ENCODE measurements around the gene KCNJ12.
"Not testable (repeated sequence)": the region's sequence is repeated elsewhere in the genome, so short reads cannot be mapped to it uniquely, and the experiment has no call there.

Gene KCNJ12

DNA sequence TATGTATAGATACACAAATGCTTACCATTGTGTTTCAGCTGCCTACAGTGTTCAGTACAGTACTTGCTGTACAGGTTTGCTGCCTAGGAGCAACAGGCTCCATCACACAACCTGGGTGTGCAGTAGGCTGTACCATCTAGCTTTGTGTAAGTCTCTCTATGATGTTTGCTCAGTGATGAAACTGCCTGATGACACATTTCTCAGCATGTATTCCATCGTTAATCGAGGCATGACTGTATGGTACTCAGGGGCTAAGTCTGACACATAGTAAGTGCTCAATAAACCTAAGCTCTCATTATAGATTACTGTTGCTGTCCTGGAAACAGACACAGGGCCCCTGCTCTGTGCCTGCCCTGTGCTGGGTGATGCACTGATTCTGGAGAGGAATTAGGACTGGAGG is 18.1 kb downstream of the KCNJ12 start:
- no peak overlapping the region for H3K9ac ChIP-seq (ENCODE audit: low read depth, low read length)
- H3K27me3 ChIP-seq (ENCODE audit: insufficient read depth, low read length): no peaks in the 10 kb centered on the region
- WGBS: 100% methylated on average over 2 of the region's 2 CpGs
- H3K27ac ChIP-seq (ENCODE audit: low read depth, low read length): no peak overlapping the region
- no peaks in the 10 kb centered on the region for H3K36me3 ChIP-seq (ENCODE audit: insufficient read depth, low read length)
- no peaks in the 10 kb centered on the region for H3K4me1 ChIP-seq (ENCODE audit: insufficient read depth, low read length)
- H3K4me3 ChIP-seq (ENCODE audit: low read length): no peak overlapping the region
- no peaks in the 10 kb centered on the region for H3K9me3 ChIP-seq (ENCODE audit: insufficient read depth, low read depth, low read length)

DNA sequence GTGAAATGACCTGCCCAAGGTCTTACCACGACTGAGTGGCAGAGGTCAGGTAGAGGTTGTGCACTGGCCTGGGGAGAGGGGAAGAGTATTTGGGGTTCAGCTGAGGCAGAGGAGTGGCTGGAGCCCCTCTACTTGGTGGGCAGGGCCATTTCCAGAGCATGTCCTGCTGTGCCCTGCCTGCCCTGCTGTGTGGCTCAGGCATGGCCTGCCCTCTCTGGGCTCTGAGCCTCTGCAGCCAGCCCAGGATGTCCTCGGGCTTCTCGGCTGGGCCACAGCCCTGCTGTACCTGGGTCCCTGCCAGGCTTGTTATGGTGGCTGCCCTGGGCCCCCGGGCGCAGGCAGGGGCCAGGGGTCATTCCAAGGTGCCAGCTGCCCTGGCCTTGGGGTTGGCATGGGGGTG is 19.6 kb downstream of the KCNJ12 start:
- no peaks in the 10 kb centered on the region for H3K27me3 ChIP-seq (ENCODE audit: insufficient read depth, low read length)
- H3K27ac ChIP-seq (ENCODE audit: low read depth, low read length): no peak overlapping the region
- no peaks in the 10 kb centered on the region for H3K9me3 ChIP-seq (ENCODE audit: insufficient read depth, low read depth, low read length)
- no peaks in the 10 kb centered on the region for H3K36me3 ChIP-seq (ENCODE audit: insufficient read depth, low read length)
- peaks cover under 1% of the 10 kb centered on the region; the same call in 1 of the 2 replicates for H3K4me1 ChIP-seq (ENCODE audit: insufficient read depth, low read length)
- 91% methylated on average over 5 of the region's 5 CpGs for WGBS
- H3K4me3 ChIP-seq (ENCODE audit: low read length): no peak overlapping the region
- no peak overlapping the region for H3K9ac ChIP-seq (ENCODE audit: low read depth, low read length)

DNA sequence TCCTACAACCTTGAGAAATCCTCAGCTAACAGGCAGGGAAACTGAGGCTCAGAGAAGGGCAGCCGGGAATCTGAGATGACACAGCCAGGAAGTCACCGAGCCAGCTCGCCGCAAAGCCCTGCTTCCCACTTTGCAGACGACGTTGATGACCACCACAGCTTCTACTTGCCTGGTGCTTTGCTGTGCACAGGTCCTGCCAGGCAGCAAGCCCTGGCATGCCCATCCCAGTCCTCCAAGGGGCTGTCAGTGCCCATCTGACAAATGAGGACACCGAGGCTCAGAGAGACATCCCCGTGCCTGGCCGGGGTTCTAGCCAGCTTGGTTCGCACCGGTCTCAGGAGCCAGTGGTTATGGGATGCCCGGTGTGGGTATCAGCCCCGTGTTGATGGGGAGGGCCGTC is 20.1 kb downstream of the KCNJ12 start:
- no peak overlapping the region for H3K4me3 ChIP-seq (ENCODE audit: low read length)
- H3K36me3 ChIP-seq (ENCODE audit: insufficient read depth, low read length): no peaks in the 10 kb centered on the region
- no peaks in the 10 kb centered on the region for H3K9me3 ChIP-seq (ENCODE audit: insufficient read depth, low read depth, low read length)
- peaks cover 5% of the 10 kb centered on the region; the same call in 1 of the 2 replicates for H3K4me1 ChIP-seq (ENCODE audit: insufficient read depth, low read length)
- WGBS: 94% methylated on average over 14 of the region's 14 CpGs
- no peak overlapping the region for H3K9ac ChIP-seq (ENCODE audit: low read depth, low read length)
- no peak overlapping the region for H3K27ac ChIP-seq (ENCODE audit: low read depth, low read length)
- no peaks in the 10 kb centered on the region for H3K27me3 ChIP-seq (ENCODE audit: insufficient read depth, low read length)

DNA sequence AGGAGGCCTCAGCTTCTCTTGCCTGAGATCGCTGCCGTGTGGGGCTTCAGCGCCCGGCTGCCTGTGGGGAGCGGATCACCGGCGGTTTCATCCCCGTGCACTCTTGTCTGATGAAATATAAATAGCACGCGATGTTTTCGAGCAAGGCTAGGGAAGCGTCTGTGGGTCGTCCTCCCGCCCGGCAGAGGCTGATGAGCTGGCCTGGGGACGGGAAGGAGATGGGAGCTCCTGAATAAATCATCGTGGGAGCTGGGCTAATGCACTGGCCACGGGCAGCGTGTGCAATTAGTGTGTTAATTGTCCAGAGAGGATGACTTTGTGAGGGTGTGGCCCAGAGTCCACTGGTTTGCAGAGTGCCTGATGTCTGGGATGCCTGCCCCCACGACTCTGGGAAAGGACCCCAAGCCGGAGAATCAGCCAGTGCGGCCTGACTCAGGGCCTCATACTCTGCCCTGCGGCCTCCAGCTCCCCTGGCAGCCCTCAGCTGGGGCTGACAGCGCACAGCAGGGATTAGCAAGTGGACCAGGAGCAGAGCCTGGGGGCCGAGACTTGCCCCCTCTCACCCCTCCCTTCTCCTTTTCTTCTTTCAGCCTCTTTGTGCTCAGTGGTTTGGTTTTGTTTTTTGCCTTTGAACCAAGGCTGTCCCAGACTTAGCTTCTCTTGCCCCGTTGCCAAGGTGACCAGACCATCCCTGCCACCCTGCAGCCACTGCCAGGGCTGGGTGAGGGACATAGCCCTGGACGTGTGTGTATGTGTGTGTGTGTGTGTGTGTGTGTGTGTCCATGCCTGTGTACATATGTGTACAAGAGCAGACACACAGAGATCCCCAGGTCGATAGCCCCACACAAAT is 21.4 kb downstream of the KCNJ12 start:
- WGBS: 86% methylated on average over 27 of the region's 28 CpGs
- no peak overlapping the region for H3K9ac ChIP-seq (ENCODE audit: low read depth, low read length)

DNA sequence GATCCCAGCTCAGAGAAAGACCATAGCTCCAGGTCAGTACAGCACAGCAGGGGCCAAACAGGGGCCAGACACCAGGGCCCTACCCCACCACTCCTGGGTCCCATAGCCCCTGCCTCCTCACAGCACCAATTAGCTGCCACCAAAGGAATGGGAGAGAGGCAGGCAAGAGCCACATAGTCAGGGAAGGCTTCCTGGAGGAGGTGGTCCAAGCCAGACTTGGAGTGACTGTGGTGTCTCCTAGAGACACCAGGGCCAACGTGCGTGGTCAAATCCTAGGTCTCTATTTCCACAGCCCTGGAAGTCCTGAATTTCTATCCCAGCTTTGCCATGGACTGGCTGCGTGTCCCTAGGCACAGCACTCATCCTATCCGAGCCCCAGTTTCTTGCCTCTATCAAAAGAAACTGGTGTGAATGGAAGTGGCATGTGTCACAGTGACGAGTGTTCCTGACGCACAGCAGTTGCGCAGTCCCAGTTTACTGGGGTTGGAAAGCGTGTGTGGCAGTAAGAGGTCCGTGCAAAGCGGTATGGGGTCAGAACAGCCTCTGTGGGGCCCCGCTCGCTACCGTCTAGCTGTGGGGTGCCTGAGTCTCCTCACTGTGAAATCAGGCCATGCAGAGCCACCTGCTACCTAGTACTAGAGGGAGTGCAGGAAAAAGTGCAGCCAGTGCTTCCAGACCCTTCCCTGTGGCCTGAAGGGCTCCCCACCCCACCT is 23.5 kb downstream of the KCNJ12 start:
- no peak overlapping the region for H3K4me3 ChIP-seq (ENCODE audit: low read length)
- WGBS: 90% methylated on average over 13 of the region's 13 CpGs

More for the DNA sequence above, 21.4 kb downstream of the KCNJ12 start:
- no peak overlapping the region for H3K27ac ChIP-seq (ENCODE audit: low read depth, low read length)
- peaks cover 9% of the 10 kb centered on the region for H3K4me1 ChIP-seq (ENCODE audit: insufficient read depth, low read length)
- no peaks in the 10 kb centered on the region for H3K36me3 ChIP-seq (ENCODE audit: insufficient read depth, low read length)
- H3K27me3 ChIP-seq (ENCODE audit: insufficient read depth, low read length): no peaks in the 10 kb centered on the region
- no peaks in the 10 kb centered on the region for H3K9me3 ChIP-seq (ENCODE audit: insufficient read depth, low read depth, low read length)
- no peak overlapping the region for H3K4me3 ChIP-seq (ENCODE audit: low read length)

DNA sequence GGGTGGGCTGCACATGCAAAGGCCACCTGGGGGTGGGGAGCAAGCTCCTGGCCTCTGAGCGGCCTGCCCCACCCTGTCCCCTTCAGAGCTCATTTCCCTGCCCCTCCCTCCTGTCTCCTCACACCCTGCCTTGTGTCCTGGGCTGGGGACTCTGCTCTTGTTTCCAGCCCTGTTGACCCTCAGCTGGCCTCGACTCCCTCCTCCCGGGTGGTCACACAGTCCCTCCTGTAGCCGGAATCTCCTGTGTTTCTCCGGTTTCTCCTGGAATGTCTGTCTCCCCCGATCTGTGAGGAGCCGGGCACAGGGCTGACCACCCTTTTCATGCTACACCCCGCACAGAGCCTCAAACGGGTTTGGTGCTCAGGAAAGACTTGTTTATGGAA is 24.0 kb downstream of the KCNJ12 start:
- WGBS: 85% methylated on average over 7 of the region's 9 CpGs
- H3K9ac ChIP-seq (ENCODE audit: low read depth, low read length); H3K4me1 ChIP-seq (ENCODE audit: insufficient read depth, low read length): not testable (repeated sequence)

More for the DNA sequence above, 23.5 kb downstream of the KCNJ12 start:
- Histone ChIP-seq H3K27me3 (ENCODE audit: insufficient read depth, low read length) (no peaks in the 10 kb centered on the region), H3K4me1 (ENCODE audit: insufficient read depth, low read length) (peaks cover 9% of the 10 kb centered on the region), H3K36me3 (ENCODE audit: insufficient read depth, low read length) (no peaks in the 10 kb centered on the region), H3K9ac (ENCODE audit: low read depth, low read length) (no peak overlapping the region), H3K27ac (ENCODE audit: low read depth, low read length) (no peak overlapping the region), H3K9me3 (ENCODE audit: insufficient read depth, low read depth, low read length) (no peaks in the 10 kb centered on the region)

DNA sequence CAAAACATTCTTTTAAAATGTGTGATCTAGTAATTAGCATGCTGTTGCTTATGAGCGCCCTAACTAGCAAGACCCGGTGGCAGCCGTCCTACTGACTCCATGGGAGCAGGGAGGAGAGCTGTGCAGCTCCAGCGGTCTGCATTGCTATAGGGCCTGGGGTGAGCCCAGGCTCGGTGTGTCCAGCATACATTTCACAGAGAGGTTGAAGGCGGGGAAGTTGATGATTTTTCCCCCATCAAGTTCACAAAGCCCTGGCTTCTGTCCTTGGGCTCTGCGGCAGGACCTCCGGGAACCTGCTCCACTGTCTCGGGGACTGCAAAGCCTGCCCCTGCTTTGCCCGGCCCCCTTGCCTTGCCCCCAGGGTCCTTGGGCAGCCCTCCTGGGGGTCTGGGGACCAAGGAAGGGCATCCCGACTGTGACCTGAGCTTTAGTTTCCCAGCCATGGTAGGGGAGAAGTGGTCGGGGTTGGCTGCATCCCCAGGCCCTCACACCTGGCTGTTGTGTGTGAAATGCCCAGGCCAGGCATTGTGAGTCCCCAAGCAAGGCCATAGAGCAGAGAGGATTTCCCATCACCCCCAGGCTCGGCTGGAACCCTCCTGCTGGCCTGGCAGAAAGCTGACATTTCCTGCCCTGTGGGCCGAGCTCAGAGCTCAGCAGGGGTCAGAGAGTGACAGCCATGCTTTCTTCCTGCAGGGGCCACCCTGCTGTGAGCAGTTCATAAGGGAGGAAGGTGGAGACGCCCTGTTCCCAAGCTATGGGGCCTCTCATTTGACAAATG is 24.8 kb downstream of the KCNJ12 start:
- H3K4me3 ChIP-seq (ENCODE audit: low read length): no peak overlapping the region
- no peaks in the 10 kb centered on the region for H3K9me3 ChIP-seq (ENCODE audit: insufficient read depth, low read depth, low read length)
- H3K9ac ChIP-seq (ENCODE audit: low read depth, low read length): no peak overlapping the region
- H3K4me1 ChIP-seq (ENCODE audit: insufficient read depth, low read length): peaks cover 9% of the 10 kb centered on the region
- no peak overlapping the region for H3K27ac ChIP-seq (ENCODE audit: low read depth, low read length)
- H3K36me3 ChIP-seq (ENCODE audit: insufficient read depth, low read length): no peaks in the 10 kb centered on the region
- no peaks in the 10 kb centered on the region for H3K27me3 ChIP-seq (ENCODE audit: insufficient read depth, low read length)
- 65% methylated on average over 15 of the region's 15 CpGs for WGBS

More for the DNA sequence above, 24.0 kb downstream of the KCNJ12 start:
- not testable (repeated sequence) for H3K27me3 ChIP-seq (ENCODE audit: insufficient read depth, low read length); H3K4me3 ChIP-seq (ENCODE audit: low read length); H3K9me3 ChIP-seq (ENCODE audit: insufficient read depth, low read depth, low read length); H3K36me3 ChIP-seq (ENCODE audit: insufficient read depth, low read length); H3K27ac ChIP-seq (ENCODE audit: low read depth, low read length)

DNA sequence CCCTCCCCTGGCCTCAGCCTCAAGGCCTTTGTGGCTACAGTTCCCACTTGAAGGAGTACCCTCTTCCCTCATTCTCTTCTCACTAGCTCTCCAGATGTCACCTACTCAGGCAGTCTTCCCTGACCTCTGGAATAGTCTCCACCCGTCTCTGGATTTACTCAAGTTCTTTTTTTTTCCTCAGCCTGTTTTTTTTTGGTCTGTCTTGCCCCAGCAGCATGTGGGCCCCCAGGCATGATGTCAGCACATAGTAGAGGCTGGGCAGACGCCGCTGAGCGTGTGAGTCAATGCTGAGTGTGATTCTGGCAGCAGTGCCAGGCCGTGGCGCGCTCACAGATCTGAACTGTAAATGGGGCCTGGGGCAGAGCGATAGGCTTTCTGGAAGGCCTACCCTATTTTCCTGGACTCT is 26.0 kb downstream of the KCNJ12 start:
- not testable (repeated sequence) for H3K27me3 ChIP-seq (ENCODE audit: insufficient read depth, low read length); H3K9me3 ChIP-seq (ENCODE audit: insufficient read depth, low read depth, low read length); H3K27ac ChIP-seq (ENCODE audit: low read depth, low read length); H3K36me3 ChIP-seq (ENCODE audit: insufficient read depth, low read length); H3K4me3 ChIP-seq (ENCODE audit: low read length); H3K9ac ChIP-seq (ENCODE audit: low read depth, low read length); H3K4me1 ChIP-seq (ENCODE audit: insufficient read depth, low read length)
- 71% methylated on average over 8 of the region's 8 CpGs for WGBS

DNA sequence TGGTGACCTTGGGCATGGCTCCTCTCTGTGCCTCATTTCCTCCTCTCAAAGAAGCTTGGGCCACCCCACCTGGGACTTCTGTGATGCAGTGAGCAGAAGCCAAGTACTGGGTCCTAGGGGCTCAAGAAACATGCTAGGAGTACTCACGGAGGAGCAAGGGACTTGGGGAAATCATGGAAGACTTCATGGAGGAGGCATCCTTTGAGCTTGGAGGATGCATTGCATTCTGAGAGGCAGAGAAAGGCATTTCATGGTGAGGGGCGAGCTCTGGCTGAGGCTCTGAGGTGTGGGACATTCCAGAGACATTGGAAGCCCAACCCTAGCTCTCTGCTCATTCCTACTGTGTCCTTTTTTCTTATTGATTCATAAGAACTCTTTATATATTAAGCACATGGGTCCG is 26.8 kb downstream of the KCNJ12 start:
- not testable (repeated sequence) for H3K9ac ChIP-seq (ENCODE audit: low read depth, low read length); H3K36me3 ChIP-seq (ENCODE audit: insufficient read depth, low read length); H3K27me3 ChIP-seq (ENCODE audit: insufficient read depth, low read length); H3K4me3 ChIP-seq (ENCODE audit: low read length); H3K9me3 ChIP-seq (ENCODE audit: insufficient read depth, low read depth, low read length); H3K4me1 ChIP-seq (ENCODE audit: insufficient read depth, low read length); H3K27ac ChIP-seq (ENCODE audit: low read depth, low read length)
- 92% methylated on average over 3 of the region's 3 CpGs for WGBS

DNA sequence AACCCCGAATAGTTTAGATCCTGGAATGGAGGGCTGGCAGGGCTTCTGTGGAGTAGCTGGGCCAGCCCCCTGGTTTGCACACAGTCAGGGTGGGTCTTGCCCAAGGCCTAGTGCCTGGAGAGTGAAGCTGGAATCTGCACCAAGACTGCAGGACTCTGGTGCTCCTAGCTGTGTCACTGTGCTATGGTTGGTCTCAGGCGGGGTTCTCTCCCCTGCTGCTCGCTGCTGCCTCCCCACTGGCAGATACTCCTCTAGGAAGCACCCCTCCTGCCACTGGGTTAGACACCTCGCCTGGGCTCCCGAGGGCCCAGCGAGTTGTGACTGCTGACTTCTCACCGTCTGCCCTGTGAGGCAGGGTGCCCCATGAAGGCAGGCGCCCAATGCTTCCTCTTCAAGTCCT is 27.9 kb downstream of the KCNJ12 start:
- not testable (repeated sequence) for H3K27me3 ChIP-seq (ENCODE audit: insufficient read depth, low read length); H3K27ac ChIP-seq (ENCODE audit: low read depth, low read length); H3K36me3 ChIP-seq (ENCODE audit: insufficient read depth, low read length); H3K9ac ChIP-seq (ENCODE audit: low read depth, low read length); H3K9me3 ChIP-seq (ENCODE audit: insufficient read depth, low read depth, low read length); H3K4me1 ChIP-seq (ENCODE audit: insufficient read depth, low read length); H3K4me3 ChIP-seq (ENCODE audit: low read length)
- WGBS: 96% methylated on average over 6 of the region's 8 CpGs

DNA sequence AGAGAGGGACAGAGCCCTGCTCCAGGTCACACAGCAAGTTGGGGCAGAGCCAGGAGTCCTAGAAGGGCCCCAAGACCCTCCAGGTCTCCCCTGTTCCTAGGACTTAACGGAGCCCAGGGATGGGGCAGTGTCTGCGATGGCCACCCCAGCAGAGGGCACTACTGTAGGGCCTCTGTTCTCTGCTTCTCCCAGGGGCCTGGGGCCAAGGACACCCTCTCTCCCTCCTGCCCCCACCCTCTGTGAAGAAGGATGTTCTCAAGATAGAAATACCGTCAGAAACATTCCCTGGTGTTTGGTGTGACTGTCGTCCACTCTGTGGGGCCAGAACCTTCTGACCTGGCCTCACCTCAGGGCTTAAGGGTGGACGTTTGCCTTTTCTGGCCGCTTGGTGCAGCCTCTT is 28.4 kb downstream of the KCNJ12 start:
- H3K36me3 ChIP-seq (ENCODE audit: insufficient read depth, low read length); H3K27ac ChIP-seq (ENCODE audit: low read depth, low read length); H3K4me1 ChIP-seq (ENCODE audit: insufficient read depth, low read length); H3K9me3 ChIP-seq (ENCODE audit: insufficient read depth, low read depth, low read length); H3K9ac ChIP-seq (ENCODE audit: low read depth, low read length); H3K27me3 ChIP-seq (ENCODE audit: insufficient read depth, low read length); H3K4me3 ChIP-seq (ENCODE audit: low read length): not testable (repeated sequence)
- WGBS: 84% methylated on average over 6 of the region's 6 CpGs

Data from HUES64 (cell line).